HEK293T (cell line): ENCODE measurements around the gene CLSTN3.
A peak's percentile ranks its signal among the peaks of the same experiment; 100 is the strongest.
"Not testable (repeated sequence)": the region's sequence is repeated elsewhere in the genome, so short reads cannot be mapped to it uniquely, and the experiment has no call there.

Experiments
- CTCF ChIA-PET: fragments of 350-600 bp; formaldehyde crosslinking; extraction: SDS; loops from one replicate; lab custom pipeline; 2021; ENCODE audit warnings: antibody characterized with exemption, inconsistent platforms; lab: Yijun Ruan, JAX
- POLR2A ChIA-PET: fragments of 350-600 bp; formaldehyde crosslinking; extraction: SDS; loops from one replicate; lab custom pipeline; 2020; ENCODE audit warnings: antibody characterized with exemption, inconsistent platforms; lab: Yijun Ruan, JAX
- DNase-seq: peaks from one replicate; pipeline ENCODE4 v3.0.0; 2012; ENCODE audit warnings: mixed read lengths; ENCODE audit errors: extremely low spot score
- ARNT ChIP-seq: fragments of 450-650 bp; IDR thresholded peaks from 2 replicates; pipeline ENCODE4 v1.6.1; 2017; ENCODE audit warnings: mild to moderate bottlenecking
- BHLHE40 ChIP-seq: fragments of 450-650 bp; IDR thresholded peaks from 2 replicates; pipeline ENCODE4 v1.6.1; 2016; ENCODE audit warnings: mild to moderate bottlenecking, moderate library complexity, borderline replicate concordance
- CTBP1 ChIP-seq: fragments of 450-650 bp; IDR thresholded peaks from 2 replicates; pipeline ENCODE4 v1.6.1; 2016; ENCODE audit warnings: borderline replicate concordance
- ELF4 ChIP-seq: fragments of 450-650 bp; IDR thresholded peaks from 2 replicates; pipeline ENCODE4 v1.6.1; 2017; ENCODE audit warnings: antibody characterized with exemption
- FOXA1 ChIP-seq: fragments of 450-650 bp; IDR thresholded peaks from 2 replicates; pipeline ENCODE4 v1.6.1; 2016; ENCODE audit warnings: mild to moderate bottlenecking
- FOXK2 ChIP-seq: fragments of 450-650 bp; IDR thresholded peaks from 2 replicates; pipeline ENCODE4 v1.6.1; 2016; ENCODE audit warnings: mild to moderate bottlenecking
- FOXM1 ChIP-seq: fragments of 450-650 bp; IDR thresholded peaks from 2 replicates; pipeline ENCODE4 v1.6.1; 2017; ENCODE audit warnings: mild to moderate bottlenecking, borderline replicate concordance
- HDGF ChIP-seq: fragments of 450-650 bp; IDR thresholded peaks from 2 replicates; pipeline ENCODE4 v1.6.1; 2017; ENCODE audit warnings: antibody characterized with exemption, borderline replicate concordance
- L3MBTL2 ChIP-seq: fragments of 450-650 bp; conservative IDR thresholded peaks from 2 replicates; pipeline ENCODE4 v1.6.1; 2016; ENCODE audit warnings: mild to moderate bottlenecking
- NFRKB ChIP-seq: fragments of 450-650 bp; IDR thresholded peaks from 2 replicates; pipeline ENCODE4 v1.6.1; 2016; ENCODE audit warnings: mild to moderate bottlenecking, moderate library complexity
- PKNOX1 ChIP-seq: fragments of 450-650 bp; IDR thresholded peaks from 2 replicates; pipeline ENCODE4 v1.6.1; 2016
- SP1 ChIP-seq: fragments of 450-650 bp; IDR thresholded peaks from 2 replicates; pipeline ENCODE4 v1.6.1; 2017
- SUZ12 ChIP-seq: fragments of 450-650 bp; IDR thresholded peaks from 2 replicates; pipeline ENCODE4 v1.6.1; 2016; ENCODE audit warnings: mild to moderate bottlenecking
- TARDBP ChIP-seq: fragments of 450-650 bp; IDR thresholded peaks from 2 replicates; pipeline ENCODE4 v1.6.1; 2016
- ZNF384 ChIP-seq: fragments of 450-650 bp; IDR thresholded peaks from 2 replicates; pipeline ENCODE4 v1.6.1; 2016

Gene CLSTN3

GRCh38 chr12:7178481-7178880 is 48.3 kb downstream of the CLSTN3 start:
- TF ChIP-seq TARDBP (no peak), BHLHE40 (no peak), FOXM1 (no peak), FOXA1 (no peak), SUZ12 (no peak), ARNT (no peak), L3MBTL2 (no peak), ZNF384 (no peak), FOXK2 (no peak), HDGF (no peak), CTBP1 (no peak), PKNOX1 (no peak), ELF4 (no peak)
- POLR2A ChIA-PET = no interaction called here
- CTCF ChIA-PET = no interaction called here
- DNase-seq = no peak

GRCh38 chr12:7180685-7181084 is 50.5 kb downstream of the CLSTN3 start:
- ChIA-PET CTCF (no interaction called here), POLR2A (no interaction called here)
- no peak for DNase-seq
- no peak for TF ChIP-seq ARNT
- no peak for TF ChIP-seq BHLHE40
- TF ChIP-seq NFRKB = no peak
- no peak for TF ChIP-seq PKNOX1
- no peak for TF ChIP-seq FOXA1
- TF ChIP-seq FOXK2 = no peak
- no peak for TF ChIP-seq HDGF
- no peak for TF ChIP-seq ZNF384
- no peak for TF ChIP-seq CTBP1
- no peak for TF ChIP-seq SP1

DNA sequence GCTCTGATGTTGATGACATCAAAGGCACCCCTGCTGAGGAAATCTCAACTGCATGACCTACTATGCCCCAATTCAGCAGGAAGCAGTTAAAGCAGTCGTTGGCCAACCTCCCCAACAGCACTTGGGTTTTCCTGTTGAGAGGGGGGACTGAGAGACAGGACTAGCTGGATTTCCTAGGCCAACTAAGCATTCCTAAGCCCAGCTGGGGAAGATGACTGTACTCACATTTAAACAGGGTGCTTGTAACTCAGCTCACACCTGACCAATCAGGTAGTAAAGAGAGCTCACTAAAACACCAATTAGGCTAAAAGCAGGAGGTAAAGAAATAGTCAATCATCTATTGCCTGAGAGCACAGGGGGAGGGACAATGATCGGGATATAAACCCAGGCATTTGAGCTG is 55.9 kb downstream of the CLSTN3 start:
- CTCF ChIA-PET, POLR2A ChIA-PET, DNase-seq: not testable (repeated sequence)

- TF ChIP-seq FOXK2 (no peak), HDGF (no peak), FOXM1 (no peak), L3MBTL2 (no peak), SP1 (no peak), NFRKB (no peak), FOXA1 (no peak), ARNT (no peak), TARDBP (no peak), ELF4 (no peak), BHLHE40 (no peak), ZNF384 (no peak), SUZ12 (no peak), CTBP1 (no peak), PKNOX1 (no peak)
- ChIA-PET CTCF (interaction anchor here (0.6 to 1.5 kb wide), 3 partner anchors 27 to 48 kb away, joined by 3 to 5 read pairs (median 3); no protein-coding TSS in a partner anchor), POLR2A (interaction anchor here (0.7 to 1.2 kb wide), 3 partner anchors 13 to 838 kb away, joined by 3 to 4 read pairs (median 3); partner anchors contain the start of genes C12orf57 and RNU7-1)
- peak; percentile 70 for DNase-seq
These were observed 58.6 kb downstream of the CLSTN3 start for GRCh38 chr12:7188562-7189397.

GRCh38 chr12:7189398-7190267 is 59.5 kb downstream of the CLSTN3 start, which contains the start of gene PEX5:
Gene PEX5, plus strand, starts transcription at chr12:7189686. Its CDS starts 692 bp downstream, at chr12:7190378.
- peak; percentile 89 for DNase-seq
- TF ChIP-seq ZNF384 (no peak), SUZ12 (no peak), FOXM1 (peak; percentile 77; the same call in 1 of the 2 replicates), L3MBTL2 (peak; percentile 77)
- ChIA-PET POLR2A (interaction anchor here (0.6 to 1.2 kb wide), 5 partner anchors 14 to 837 kb away, joined by 3 to 4 read pairs (median 3); partner anchors contain the start of genes C12orf57 and RNU7-1), CTCF (interaction anchor here (0.6 to 1.5 kb wide), 3 partner anchors 28 to 49 kb away, joined by 3 to 5 read pairs (median 3); no protein-coding TSS in a partner anchor)
